T47D (cell line): ENCODE measurements around the gene AIMP1.

Experiments
- DNase-seq, 2 experiments: peaks; one replicate each; pipeline versions ENCODE4 v3.0.0 to v3.0.0-alpha.2; 2011 to 2012; ENCODE audit warnings: low read depth in 1 of 2, low spot score in 1 of 2
- JUND ChIP-seq: IDR thresholded peaks from 2 replicates; pipeline ENCODE4 v1.6.1; 2012; ENCODE audit warnings: low read depth
- in situ Hi-C: cut with HindIII; loops from 2 replicates; pipeline ENCODE4 v1.10.0; 2016; ENCODE audit warnings: low sequenced_read_pairs, low pct_unique_long_range_greater_than_20kb

Gene AIMP1

DNA sequence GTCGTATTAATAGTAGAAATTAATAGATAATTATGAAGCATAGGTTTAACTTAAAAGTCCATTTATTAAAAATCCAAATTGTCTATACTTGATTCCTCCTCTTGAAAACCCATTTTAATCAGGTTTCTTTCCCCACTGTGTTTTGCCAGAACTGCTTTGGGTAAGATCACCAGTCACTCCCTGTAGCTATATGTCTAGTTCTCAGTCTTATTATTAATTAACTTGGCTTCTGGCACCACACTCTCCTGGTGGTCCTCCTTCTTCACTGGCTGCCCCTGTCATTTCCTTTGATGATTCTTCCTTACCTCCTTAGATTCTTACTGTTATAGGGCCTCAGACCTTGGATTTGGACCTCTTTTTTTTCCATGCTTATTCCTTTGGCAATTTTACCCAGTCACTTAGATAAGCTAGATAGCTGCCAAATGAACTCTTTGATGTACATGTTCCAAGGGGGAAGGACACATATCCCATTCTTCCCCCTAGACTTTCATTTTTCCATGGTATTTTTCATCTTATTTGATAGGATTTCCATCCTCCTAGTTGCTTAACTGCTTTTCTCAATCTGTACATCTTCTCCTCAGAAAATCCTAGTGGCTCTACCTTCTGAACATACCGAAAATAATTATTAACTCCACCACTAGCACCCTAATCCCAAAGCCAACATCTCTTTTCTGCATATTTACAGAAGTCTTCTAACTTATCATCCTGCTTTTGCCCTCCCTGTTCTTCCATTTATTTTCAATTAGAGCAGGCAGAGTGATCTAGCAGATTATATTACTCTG, 27.7 kb downstream of the AIMP1 start:
- in situ Hi-C loops = no loop called here
- TF ChIP-seq JUND = no peak
- no peak for DNase-seq

- no peak for DNase-seq
- in situ Hi-C loops = no loop called here
- no peak for TF ChIP-seq JUND
These were observed 28.3 kb downstream of the AIMP1 start for GRCh38 chr4:106344647-106344970.

GRCh38 chr4:106347167-106347566, 30.8 kb downstream of the AIMP1 start:
- in situ Hi-C loops = no loop called here
- DNase-seq = no peak
- no peak for TF ChIP-seq JUND

DNA sequence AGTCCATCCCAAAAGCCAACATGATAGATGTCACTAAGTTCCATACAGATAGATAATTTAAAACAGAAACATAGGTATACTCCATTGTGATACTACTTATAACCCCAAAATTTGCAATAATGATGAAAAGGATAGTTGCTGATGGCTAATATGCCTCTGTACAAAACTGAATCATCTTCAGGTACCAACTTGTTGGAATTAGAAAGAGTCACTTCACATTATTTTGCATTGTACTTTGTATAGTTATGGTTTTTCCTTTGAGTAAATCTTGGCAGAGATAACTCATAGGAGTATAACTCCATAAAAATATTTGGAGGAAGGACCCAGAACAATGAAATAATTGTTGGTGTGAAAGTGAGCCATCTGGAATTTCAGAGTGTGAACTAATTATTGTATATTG, 34.7 kb downstream of the AIMP1 start:
- in situ Hi-C loops = no loop called here
- TF ChIP-seq JUND = no peak
- no peak for DNase-seq

GRCh38 chr4:106353786-106354185, 37.4 kb downstream of the AIMP1 start:
- in situ Hi-C loops = no loop called here
- no peak for DNase-seq

DNA sequence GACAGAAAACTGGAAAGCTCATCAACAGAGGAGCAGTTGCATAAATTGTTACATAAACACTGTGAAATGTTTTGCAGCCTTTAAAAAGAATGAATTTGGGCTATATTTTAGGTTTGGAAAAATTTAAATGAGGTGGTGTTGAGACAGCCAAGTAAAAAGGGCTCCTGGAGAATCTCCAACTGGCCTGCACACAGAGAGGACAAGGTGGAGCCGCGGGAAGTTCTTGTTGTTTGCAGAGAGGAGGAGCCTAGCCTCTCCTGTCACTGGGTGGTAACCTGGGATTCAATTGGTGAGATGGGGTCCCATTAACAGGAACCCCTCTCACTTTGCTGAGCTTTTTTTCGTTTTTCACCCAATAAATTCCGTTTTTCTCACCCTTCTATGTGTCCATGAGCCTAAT, 38.8 kb downstream of the AIMP1 start:
- in situ Hi-C loops = no loop called here
- DNase-seq = peak in 1 of 2 experiments; percentile 3
- TF ChIP-seq JUND = no peak

More at GRCh38 chr4:106353786-106354185, 37.4 kb downstream of the AIMP1 start:
- no peak for TF ChIP-seq JUND

DNA sequence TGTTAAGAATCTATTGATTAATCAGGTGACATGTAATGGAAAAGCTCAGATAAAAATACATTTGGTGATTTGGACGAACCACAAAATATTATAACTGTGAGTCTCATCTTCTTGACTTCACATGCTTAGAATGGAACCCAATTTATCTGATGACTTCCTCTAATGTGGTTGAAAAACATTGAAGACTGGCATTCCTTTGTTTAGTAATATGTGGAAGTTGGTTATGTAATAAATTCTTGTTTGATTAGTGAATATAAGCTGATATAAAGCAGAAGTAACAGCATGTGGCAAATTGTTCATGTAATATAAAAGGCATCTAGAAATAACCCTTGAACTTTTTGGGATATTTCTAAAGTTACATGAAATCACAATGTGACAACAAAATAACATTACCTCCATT, 42.5 kb downstream of the AIMP1 start:
- TF ChIP-seq JUND = no peak
- in situ Hi-C loops = no loop called here
- no peak for DNase-seq

GRCh38 chr4:106362086-106362825, 45.9 kb downstream of the AIMP1 start:
- no peak for TF ChIP-seq JUND
- in situ Hi-C loops = no loop called here
- DNase-seq = no peak

DNA sequence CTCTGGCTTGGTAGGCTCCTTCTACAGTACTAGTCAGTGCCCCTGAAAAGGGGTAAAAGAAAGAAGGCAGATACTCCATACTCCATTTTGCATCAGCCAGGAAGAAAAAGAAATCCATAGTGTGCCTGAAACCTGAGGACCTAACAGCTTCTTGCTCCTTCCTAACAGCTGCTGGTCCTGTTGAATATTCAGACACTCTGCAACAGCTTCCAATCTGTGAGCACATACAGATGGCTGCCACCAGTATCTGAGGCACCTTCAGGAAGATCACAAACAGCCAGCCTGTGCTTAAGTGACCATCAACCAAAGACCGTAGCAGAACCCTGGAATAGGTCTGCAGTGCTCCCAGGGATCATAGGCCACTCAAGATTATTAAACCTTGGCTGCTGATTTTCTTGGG, 47.9 kb downstream of the AIMP1 start:
- DNase-seq = no peak
- in situ Hi-C loops = no loop called here
- TF ChIP-seq JUND = no peak

GRCh38 chr4:106365613-106366012, 49.3 kb downstream of the AIMP1 start:
- no peak for TF ChIP-seq JUND
- DNase-seq = no peak
- in situ Hi-C loops = no loop called here

DNA sequence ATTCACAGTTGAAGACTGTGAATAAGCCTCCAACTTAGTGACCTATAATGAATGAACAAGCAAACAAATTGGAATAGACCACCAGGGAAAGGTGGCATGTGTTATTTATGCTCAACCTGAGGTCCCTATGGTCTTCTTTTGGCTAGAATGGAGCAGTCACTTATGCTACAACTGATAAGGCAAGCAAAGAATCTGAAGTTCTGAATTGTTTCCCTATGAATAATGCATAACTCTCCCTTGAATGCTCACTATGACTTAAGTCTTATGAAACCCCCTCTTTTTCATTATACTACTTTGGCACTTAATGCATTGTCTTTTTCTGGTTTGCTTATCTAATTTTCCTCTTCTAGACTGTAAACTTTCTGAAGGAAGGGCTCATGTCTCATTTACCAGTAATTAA, 49.7 kb downstream of the AIMP1 start:
- in situ Hi-C loops = no loop called here
- no peak for DNase-seq
- no peak for TF ChIP-seq JUND

- in situ Hi-C loops = no loop called here
- TF ChIP-seq JUND = no peak
- DNase-seq = no peak
These were observed 50.7 kb downstream of the AIMP1 start for GRCh38 chr4:106367072-106367471.

DNA sequence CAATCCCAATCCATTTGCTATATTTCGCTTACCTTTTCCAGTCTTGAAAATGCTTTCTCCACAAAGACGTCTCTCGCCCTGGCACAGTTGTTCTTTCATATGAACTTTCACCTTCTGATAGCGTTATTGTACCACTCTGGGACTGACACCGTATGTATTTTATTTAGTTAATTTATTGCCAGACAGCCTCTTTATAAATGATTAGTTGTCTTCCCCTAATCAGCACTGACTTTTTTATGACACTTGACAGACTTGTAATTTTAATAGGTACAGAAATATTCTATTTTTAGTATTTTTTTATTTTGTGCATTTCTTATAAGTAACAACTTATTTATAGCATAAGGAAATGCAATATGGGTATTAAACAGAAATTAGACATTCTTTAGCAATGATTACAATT, 52.3 kb downstream of the AIMP1 start, which contains the start of gene GIMD1:
TSS of gene GIMD1 (minus strand) at position 101 of the 400 bp plus-strand sequence. CDS start 1,343 bp downstream, outside the sequence.
- DNase-seq = no peak
- in situ Hi-C loops = no loop called here
- no peak for TF ChIP-seq JUND
